NCI-H1694 (cell line): ENCODE results near the gene ABHD12B.
"Not testable (repeated sequence)": the region's sequence is repeated elsewhere in the genome, so short reads cannot be mapped to it uniquely, and the experiment has no call there.

Source experiments
- DNase-seq: peaks from one replicate; lab custom pipeline; 2025; lab: John Stamatoyannopoulos, UW

The ABHD12B gene

GRCh38 chr14:50936882-50937281, 65.0 kb downstream of the ABHD12B start:
- DNase-seq, result no peak

- DNase-seq, result no peak
Observed at GRCh38 chr14:50937325-50937724, 65.5 kb downstream of the ABHD12B start.

- DNase-seq, result no peak
Observed at GRCh38 chr14:50937800-50938199, 65.9 kb downstream of the ABHD12B start.

GRCh38 chr14:50941151-50941550, 69.3 kb downstream of the ABHD12B start:
- no peak for DNase-seq

- not testable (repeated sequence) for DNase-seq
Observed at GRCh38 chr14:50941638-50942037, 69.8 kb downstream of the ABHD12B start.

- DNase-seq, result no peak
Observed at GRCh38 chr14:50943261-50943942, 71.5 kb downstream of the ABHD12B start.

GRCh38 chr14:50943943-50944646, 72.2 kb downstream of the ABHD12B start, which contains the start of gene PYGL:
PYGL (minus strand) TSS chr14:50944483; CDS start chr14:50944403, 80 bp downstream.
- DNase-seq, result no peak

- peak; percentile 14 for DNase-seq
Observed at GRCh38 chr14:50944647-50945413, 73.0 kb downstream of the ABHD12B start.

GRCh38 chr14:50946234-50946935, 74.5 kb downstream of the ABHD12B start:
- DNase-seq, result no peak

GRCh38 chr14:50947446-50947845, 75.6 kb downstream of the ABHD12B start:
- DNase-seq, result no peak

- DNase-seq, result no peak
Observed at GRCh38 chr14:50948205-50948604, 76.4 kb downstream of the ABHD12B start.

GRCh38 chr14:50951032-50951431, 79.2 kb downstream of the ABHD12B start:
- no peak for DNase-seq

GRCh38 chr14:50953502-50953901, 81.6 kb downstream of the ABHD12B start:
- no peak for DNase-seq
